GM23248 (cell line): Measurements from ENCODE around the gene CGN. TPM values are rescaled to one million over a fixed set of nuclear protein-coding genes. Genes with fewer than 3 reads are reported as not detected.

Source experiments
- DNase-seq: peaks from one replicate; pipeline ENCODE4 v3.0.0-alpha.2; 2015
- H2AFZ ChIP-seq: fragments of 200-600 bp; sonication (generic); 2 replicates; pipeline ENCODE4 v1.6.1; 2016; ENCODE audit warnings: antibody characterized with exemption
- H3F3A ChIP-seq: fragments of 200-600 bp; sonication (generic); 2 replicates; pipeline ENCODE4 v1.6.1; 2016; ENCODE audit warnings: mild to moderate bottlenecking, antibody characterized with exemption, mixed run types; ENCODE audit not compliant: insufficient read depth
- H3K27ac ChIP-seq: fragments of 200-600 bp; sonication (generic); 2 replicates; pipeline ENCODE4 v1.5.1; 2016; ENCODE audit warnings: mild to moderate bottlenecking
- H3K27me3 ChIP-seq: fragments of 200-600 bp; sonication (generic); replicated peaks from 2 replicates; pipeline ENCODE4 v1.6.1; 2016; ENCODE audit warnings: mild to moderate bottlenecking; ENCODE audit not compliant: insufficient read depth
- H3K36me3 ChIP-seq: fragments of 200-600 bp; sonication (generic); 2 replicates; pipeline ENCODE4 v1.6.1; 2016; ENCODE audit warnings: low read depth, mild to moderate bottlenecking
- H3K4me1 ChIP-seq: fragments of 200-600 bp; sonication (generic); 2 replicates; pipeline ENCODE4 v1.6.1; 2016; ENCODE audit warnings: mild to moderate bottlenecking; ENCODE audit not compliant: insufficient read depth
- H3K4me2 ChIP-seq: fragments of 200-600 bp; sonication (generic); one replicate; pipeline ENCODE4 v1.6.1; 2016; ENCODE audit warnings: mild to moderate bottlenecking; ENCODE audit not compliant: unreplicated experiment
- H3K4me3 ChIP-seq: fragments of 200-600 bp; sonication (generic); 2 replicates; pipeline ENCODE4 v1.5.1; 2016; ENCODE audit warnings: mild to moderate bottlenecking
- H3K79me2 ChIP-seq: fragments of 200-600 bp; sonication (generic); 2 replicates; pipeline ENCODE4 v1.6.1; 2016; ENCODE audit warnings: mild to moderate bottlenecking; ENCODE audit not compliant: insufficient read depth
- H3K9ac ChIP-seq: fragments of 200-600 bp; sonication (generic); 2 replicates; pipeline ENCODE4 v1.6.1; 2016; ENCODE audit warnings: mild to moderate bottlenecking
- H3K9me2 ChIP-seq: fragments of 200-600 bp; sonication (generic); 2 replicates; pipeline ENCODE4 v1.6.1; 2016; ENCODE audit warnings: mixed run types, mild to moderate bottlenecking, moderate library complexity; ENCODE audit not compliant: insufficient read depth
- H3K9me3 ChIP-seq: fragments of 200-600 bp; sonication (generic); one replicate; pipeline ENCODE4 v1.6.1; 2017; ENCODE audit warnings: low read depth
- H4K20me1 ChIP-seq: fragments of 200-600 bp; sonication (generic); 2 replicates; pipeline ENCODE4 v1.6.0; 2016; ENCODE audit not compliant: insufficient read depth
- EZH2 ChIP-seq: fragments of 200-600 bp; sonication (generic); IDR thresholded peaks from 2 replicates; pipeline ENCODE4 v1.6.1; 2018; ENCODE audit warnings: antibody characterized with exemption, mild to moderate bottlenecking; ENCODE audit not compliant: insufficient read depth, poor library complexity, severe bottlenecking
- EZH2phosphoT487 ChIP-seq: fragments of 200-600 bp; sonication (generic); IDR thresholded peaks from 2 replicates; pipeline ENCODE4 v1.6.1; 2018; ENCODE audit warnings: antibody characterized with exemption, moderate library complexity, mild to moderate bottlenecking, low read depth; ENCODE audit not compliant: insufficient read depth
- WGBS, 2 experiments: methylation state at CpG; one replicate each; pipeline ENCODE4 v1.1.6; 2015 to 2017; ENCODE audit warnings: low lambda C conversion rate in 2 of 2, low coverage in 1 of 2; ENCODE audit errors: missing lambda C conversion rate in 2 of 2; 5-methylcytosine and 5-hydroxymethylcytosine counted together
- in situ Hi-C: fragments of 300-500 bp; cut with MboI; formaldehyde crosslinking; loops from 2 replicates; pipeline ENCODE4 v1.15.0; 2020
- polyA plus RNA-seq: library from polyadenylated mRNA; unstranded; fragments of >200 nt; fragmentation: Nextera tagmentation; extraction: Ambion mirVana; gene quantifications from 2 replicates; pipeline ENCODE4 v1.2.1, GENCODE V29; 2016
- total RNA-seq: library from RNA; depleted of rRNA; stranded (reverse); fragments of >200 nt; shearing (Covaris generic); gene quantifications from 2 replicates; pipeline ENCODE4 v1.2.3, GENCODE V29; 2014

The CGN gene
- total and polyA plus RNA-seq, 2 experiments from 2014 or later = not detected

- Histone ChIP-seq H4K20me1 (no peaks in the 10 kb centered on the region), H3K9me3 (no peaks in the 10 kb centered on the region), H3K79me2 (no peaks in the 10 kb centered on the region), H3K4me3 (no peak overlapping the region), H3K9me2 (no peaks in the 10 kb centered on the region), H3F3A (0 out of 2 replicates have a peak, but pooled peaks cover 8% of the 10 kb centered on the region), H3K4me2 (no peak overlapping the region), H3K9ac (no peak overlapping the region), H2AFZ (no peak overlapping the region), H3K27me3 (peaks cover 33% of the 10 kb centered on the region), H3K36me3 (no peaks in the 10 kb centered on the region), H3K4me1 (peaks cover 10% of the 10 kb centered on the region), H3K27ac (no peak overlapping the region)
- TF ChIP-seq EZH2phosphoT487 (no peak), EZH2 (no peak)
- no peak for DNase-seq
- 89 to 91% methylated on average over 3 of the region's 3 CpGs for WGBS, 2 experiments
- in situ Hi-C loops = no loop called here
Observed at GRCh38 chr1:151493042-151493441, 18.1 kb upstream of the CGN start.

GRCh38 chr1:151494741-151495281 lies 16.4 kb upstream of the CGN start:
- H4K20me1 ChIP-seq = no peaks in the 10 kb centered on the region
- no peak for TF ChIP-seq EZH2
- TF ChIP-seq EZH2phosphoT487 = peak; percentile 96
- no peak overlapping the region for H3K4me2 ChIP-seq
- no peaks in the 10 kb centered on the region for H3K9me2 ChIP-seq
- peak; percentile 68 for DNase-seq
- H3K9me3 ChIP-seq = no peaks in the 10 kb centered on the region
- no peak overlapping the region for H3K27ac ChIP-seq
- no peak overlapping the region for H3K4me3 ChIP-seq
- in situ Hi-C loops = no loop called here
- H3K79me2 ChIP-seq = no peaks in the 10 kb centered on the region
- peaks cover 10% of the 10 kb centered on the region for H3K4me1 ChIP-seq
- H3K9ac ChIP-seq = no peak overlapping the region
- WGBS, 2 experiments = 0% methylated on average over 1 of the region's 1 CpG
- peaks cover 39% of the 10 kb centered on the region for H3K27me3 ChIP-seq
- H2AFZ ChIP-seq = no peak overlapping the region
- H3F3A ChIP-seq = 0 out of 2 replicates have a peak, but pooled peaks cover 8% of the 10 kb centered on the region
- no peaks in the 10 kb centered on the region for H3K36me3 ChIP-seq

- no peak overlapping the region for H2AFZ ChIP-seq
- 89 to 100% methylated on average over 1 of the region's 1 CpG for whole genome bisulfite sequencing, 2 experiments
Observed at GRCh38 chr1:151495316-151495715, 15.9 kb upstream of the CGN start.

GRCh38 chr1:151499365-151499764 lies 11.8 kb upstream of the CGN start:
- DNase-seq = no peak
- Histone ChIP-seq H3K36me3 (no peaks in the 10 kb centered on the region), H3K4me2 (no peak overlapping the region), H3K4me1 (peaks cover 9% of the 10 kb centered on the region), H3K27me3 (peaks cover 40% of the 10 kb centered on the region), H3K27ac (no peak overlapping the region), H2AFZ (no peak overlapping the region), H3F3A (0 out of 2 replicates have a peak, but pooled peaks cover 8% of the 10 kb centered on the region), H4K20me1 (no peaks in the 10 kb centered on the region), H3K9me3 (no peaks in the 10 kb centered on the region), H3K9ac (no peak overlapping the region), H3K79me2 (no peaks in the 10 kb centered on the region), H3K9me2 (no peaks in the 10 kb centered on the region), H3K4me3 (no peak overlapping the region)
- 84 to 85% methylated on average over 5 of the region's 5 CpGs for WGBS, 2 experiments
- TF ChIP-seq EZH2 (no peak), EZH2phosphoT487 (no peak)
- in situ Hi-C loops = no loop called here

More at GRCh38 chr1:151495316-151495715, 15.9 kb upstream of the CGN start:
- Histone ChIP-seq H3K36me3 (no peaks in the 10 kb centered on the region), H3K4me2 (no peak overlapping the region), H3K4me3 (no peak overlapping the region), H3K4me1 (peaks cover 10% of the 10 kb centered on the region), H3K9me2 (no peaks in the 10 kb centered on the region), H3K27ac (no peak overlapping the region), H3K27me3 (peaks cover 44% of the 10 kb centered on the region), H4K20me1 (no peaks in the 10 kb centered on the region), H3K9me3 (no peaks in the 10 kb centered on the region), H3K79me2 (no peaks in the 10 kb centered on the region), H3F3A (0 out of 2 replicates have a peak, but pooled peaks cover 8% of the 10 kb centered on the region), H3K9ac (no peak overlapping the region)
- in situ Hi-C loops = no loop called here
- TF ChIP-seq EZH2phosphoT487 = no peak
- no peak for TF ChIP-seq EZH2
- DNase-seq = no peak
